GM06990 (cell line): ENCODE data around the gene ZNF57.
"Not testable (repeated sequence)": the region's sequence is repeated elsewhere in the genome, so short reads cannot be mapped to it uniquely, and the experiment has no call there.

ENCODE experiments used
- DNase-seq: peaks from one replicate; pipeline ENCODE4 v3.0.0-alpha.2; 2011; ENCODE audit not compliant: insufficient read length; ENCODE audit errors: extremely low read depth
- H3K27me3 ChIP-seq: replicated peaks from 2 replicates; pipeline ENCODE4 v1.6.0; 2011; ENCODE audit warnings: low read length; ENCODE audit not compliant: control insufficient read depth, insufficient read depth
- H3K36me3 ChIP-seq: 2 replicates; pipeline ENCODE4 v1.5.1; 2011; ENCODE audit warnings: low read length; ENCODE audit not compliant: control insufficient read depth, insufficient read depth
- H3K4me3 ChIP-seq: replicated peaks from 2 replicates; pipeline ENCODE4 v1.5.1; 2011; ENCODE audit warnings: low read depth, mild to moderate bottlenecking, control low read depth, low read length
- TF ChIP-seq, protein P1 (sequence below): IDR thresholded peaks from 2 replicates; pipeline ENCODE4 v1.5.1; 2011; ENCODE audit warnings: low read length, control low read depth, mild to moderate bottlenecking, inconsistent platforms; ENCODE audit not compliant: insufficient read depth, poor library complexity, severe bottlenecking

ZNF57 gene

DNA sequence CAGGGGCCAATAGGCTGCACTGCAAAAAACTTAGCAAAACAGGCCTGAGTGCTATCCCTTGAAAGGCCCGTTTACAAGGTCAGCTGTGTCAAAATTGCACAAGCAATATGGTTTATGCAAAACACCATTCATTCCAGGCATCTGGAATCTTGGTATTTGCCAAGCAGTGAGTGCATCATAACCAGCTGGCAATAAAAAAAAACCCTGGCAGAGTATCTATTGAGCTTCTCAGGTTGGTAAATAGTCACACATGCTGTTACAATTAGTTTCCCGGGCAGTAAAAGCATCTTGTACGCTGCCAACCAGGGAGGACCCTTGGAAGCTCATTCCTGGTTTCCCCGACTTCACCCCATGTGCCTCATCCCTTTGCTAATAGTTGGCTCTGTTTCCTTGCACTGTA lies 22.8 kb downstream of the ZNF57 start:
- DNase-seq, result no peak
- no peaks in the 10 kb centered on the region for H3K27me3 ChIP-seq
- TF ChIP-seq, protein P1, sequence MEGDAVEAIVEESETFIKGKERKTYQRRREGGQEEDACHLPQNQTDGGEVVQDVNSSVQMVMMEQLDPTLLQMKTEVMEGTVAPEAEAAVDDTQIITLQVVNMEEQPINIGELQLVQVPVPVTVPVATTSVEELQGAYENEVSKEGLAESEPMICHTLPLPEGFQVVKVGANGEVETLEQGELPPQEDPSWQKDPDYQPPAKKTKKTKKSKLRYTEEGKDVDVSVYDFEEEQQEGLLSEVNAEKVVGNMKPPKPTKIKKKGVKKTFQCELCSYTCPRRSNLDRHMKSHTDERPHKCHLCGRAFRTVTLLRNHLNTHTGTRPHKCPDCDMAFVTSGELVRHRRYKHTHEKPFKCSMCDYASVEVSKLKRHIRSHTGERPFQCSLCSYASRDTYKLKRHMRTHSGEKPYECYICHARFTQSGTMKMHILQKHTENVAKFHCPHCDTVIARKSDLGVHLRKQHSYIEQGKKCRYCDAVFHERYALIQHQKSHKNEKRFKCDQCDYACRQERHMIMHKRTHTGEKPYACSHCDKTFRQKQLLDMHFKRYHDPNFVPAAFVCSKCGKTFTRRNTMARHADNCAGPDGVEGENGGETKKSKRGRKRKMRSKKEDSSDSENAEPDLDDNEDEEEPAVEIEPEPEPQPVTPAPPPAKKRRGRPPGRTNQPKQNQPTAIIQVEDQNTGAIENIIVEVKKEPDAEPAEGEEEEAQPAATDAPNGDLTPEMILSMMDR, result no peak
- H3K4me3 ChIP-seq, result no peak overlapping the region
- no peaks in the 10 kb centered on the region for H3K36me3 ChIP-seq

DNA sequence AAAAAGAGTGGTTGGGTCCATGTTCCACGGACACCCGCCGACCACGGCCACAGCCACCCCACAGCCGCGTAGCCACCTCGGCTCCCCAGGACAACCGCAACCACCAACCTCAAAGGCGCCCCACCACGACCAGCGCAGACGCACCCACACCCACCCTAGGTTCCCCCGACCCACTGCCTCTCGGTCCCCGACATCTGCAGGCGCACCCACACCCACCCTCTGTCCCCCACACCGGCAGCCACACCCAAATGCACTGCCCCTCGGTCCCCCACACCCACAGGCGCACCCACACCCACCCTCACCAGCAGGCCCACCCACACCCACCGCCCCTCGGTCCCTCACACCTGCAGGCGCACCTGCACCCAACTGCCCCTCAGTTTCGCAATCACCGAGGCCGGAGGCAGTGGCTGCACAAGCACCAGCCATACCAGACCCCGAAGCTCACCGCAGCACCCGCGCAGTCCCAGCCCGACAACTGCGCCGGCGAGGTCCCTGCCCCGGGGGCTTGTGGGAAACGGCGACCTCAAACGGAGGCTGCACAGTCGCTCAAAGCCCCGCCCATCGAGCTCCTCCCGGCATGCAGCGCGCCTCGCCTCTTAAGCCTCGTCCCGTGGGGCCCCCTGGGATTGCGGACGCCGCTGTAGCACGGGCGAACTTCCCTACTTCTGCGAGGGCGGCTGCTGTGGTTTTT lies 25.8 kb downstream of the ZNF57 start:
- no peak for DNase-seq
- TF ChIP-seq, protein P1, result no peak

DNA sequence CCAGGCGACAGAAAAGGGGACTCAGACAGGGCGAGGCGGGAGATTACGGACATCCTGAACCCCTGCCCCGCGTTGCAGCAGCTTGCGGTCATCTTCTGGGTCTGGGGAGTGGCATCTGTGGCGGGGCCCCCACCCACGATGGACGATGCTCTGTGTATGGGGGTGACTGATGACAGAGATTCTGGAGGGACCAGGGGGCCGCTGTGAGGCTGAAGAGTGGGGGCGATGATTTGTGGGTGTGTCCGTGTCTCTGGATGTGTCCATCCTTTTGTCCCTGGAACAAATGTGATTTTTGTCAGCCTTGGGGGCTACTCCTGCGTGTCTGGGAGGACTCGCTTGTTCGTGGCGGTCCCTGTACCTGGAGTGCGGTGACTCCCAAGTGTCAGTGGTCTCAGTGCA lies 26.3 kb downstream of the ZNF57 start:
- no peak for DNase-seq
- H3K27me3 ChIP-seq, result no peaks in the 10 kb centered on the region
- no peak overlapping the region for H3K4me3 ChIP-seq
- no peaks in the 10 kb centered on the region for H3K36me3 ChIP-seq
- TF ChIP-seq, protein P1, result no peak

More for the DNA sequence above, 25.8 kb downstream of the ZNF57 start:
- H3K4me3 ChIP-seq, result no peak overlapping the region
- no peaks in the 10 kb centered on the region for H3K36me3 ChIP-seq
- no peaks in the 10 kb centered on the region for H3K27me3 ChIP-seq

- peaks cover 11% of the 10 kb centered on the region for H3K36me3 ChIP-seq
- TF ChIP-seq, protein P1, result no peak
- no peak for DNase-seq
- H3K27me3 ChIP-seq, result no peaks in the 10 kb centered on the region
- no peak overlapping the region for H3K4me3 ChIP-seq
Measured at GRCh38 chr19:2933490-2933910, 32.8 kb downstream of the ZNF57 start.

GRCh38 chr19:2935863-2936262 lies 35.1 kb downstream of the ZNF57 start:
- H3K4me3 ChIP-seq, DNase-seq, H3K27me3 ChIP-seq: not testable (repeated sequence)
- peaks cover 11% of the 10 kb centered on the region for H3K36me3 ChIP-seq

DNA sequence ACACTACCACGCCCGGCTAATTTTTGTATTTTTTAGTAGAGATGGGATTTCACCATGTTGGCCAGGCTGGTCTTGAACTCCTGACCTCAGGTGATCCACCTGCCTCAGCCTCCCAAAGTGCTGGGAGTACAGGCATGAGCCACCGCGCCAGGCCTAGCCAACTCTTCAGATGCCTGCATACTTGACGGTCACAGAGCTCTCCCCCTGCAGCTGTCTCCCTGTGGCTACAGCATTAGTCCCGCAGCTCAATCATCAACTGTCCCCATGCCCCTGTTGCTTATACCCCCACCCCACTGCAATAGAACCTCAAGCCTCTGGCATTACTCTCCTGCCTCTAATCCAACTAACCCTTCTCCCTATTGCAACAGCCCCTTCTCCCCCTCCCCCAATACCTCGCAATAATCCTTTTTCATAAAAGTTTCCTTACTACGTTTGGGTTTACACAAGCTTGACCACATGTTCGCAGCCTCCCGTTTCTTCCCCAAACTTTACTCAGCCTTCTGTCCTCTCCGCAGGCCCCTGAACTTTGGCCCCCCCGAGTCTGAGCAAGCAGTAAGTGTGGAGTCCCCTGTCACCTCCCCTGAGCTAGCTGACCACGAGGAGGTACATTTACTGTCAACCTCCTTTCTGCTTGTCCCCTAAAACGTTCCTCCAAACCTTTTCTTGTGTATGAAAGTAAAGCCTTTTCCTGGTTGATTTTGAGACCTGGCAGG lies 42.4 kb downstream of the ZNF57 start:
- TF ChIP-seq, protein P1, result no peak
- Histone ChIP-seq H3K36me3 (no peaks in the 10 kb centered on the region; the same call in none of the 2 replicates), H3K4me3 (no peak overlapping the region)

More for the DNA sequence above, 42.4 kb downstream of the ZNF57 start:
- DNase-seq, result no peak
- H3K27me3 ChIP-seq, result no peaks in the 10 kb centered on the region
